Superior temporal gyrus (tissue), 1 donor: ENCODE measurements around the gene STPG1.

Experiments
- DNase-seq: peaks from one replicate; pipeline ENCODE4 v3.0.0-alpha.2; 2016; ENCODE audit errors: extremely low spot score

The STPG1 gene

DNA sequence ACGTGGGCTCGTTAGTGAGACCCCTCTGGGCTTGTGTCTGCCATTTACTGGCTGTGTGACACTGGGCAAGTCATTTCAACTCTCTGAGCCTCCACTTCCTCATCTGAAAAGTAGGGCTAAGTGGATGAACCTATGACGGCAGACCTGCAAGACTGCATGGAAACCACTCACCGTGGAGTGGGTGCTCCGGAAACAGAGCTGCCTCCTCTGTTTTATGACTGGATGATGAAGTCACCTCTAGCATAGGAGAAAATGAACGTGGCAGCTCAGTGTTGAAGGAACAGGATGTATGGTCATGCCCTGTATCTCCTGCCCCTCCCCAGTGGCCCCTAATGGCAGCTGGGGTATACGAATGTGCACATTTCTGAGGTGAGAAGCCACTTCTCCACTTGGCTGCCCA lies 40.5 kb downstream of the STPG1 start:
- no peak for DNase-seq

GRCh38 chr1:24369801-24370200 lies 43.8 kb downstream of the STPG1 start:
- no peak for DNase-seq

GRCh38 chr1:24369199-24369598 lies 44.4 kb downstream of the STPG1 start:
- no peak for DNase-seq

- DNase-seq = no peak
Observed at GRCh38 chr1:24366707-24367106, 46.9 kb downstream of the STPG1 start.

GRCh38 chr1:24364975-24365678 lies 48.5 kb downstream of the STPG1 start:
- DNase-seq = no peak

- no peak for DNase-seq
Observed at GRCh38 chr1:24364605-24364974, 49.0 kb downstream of the STPG1 start.

- no peak for DNase-seq
Observed at GRCh38 chr1:24363994-24364393, 49.6 kb downstream of the STPG1 start.

- no peak for DNase-seq
Observed at GRCh38 chr1:24362982-24363614, 50.5 kb downstream of the STPG1 start.

- no peak for DNase-seq
Observed at GRCh38 chr1:24362396-24362795, 51.2 kb downstream of the STPG1 start.

DNA sequence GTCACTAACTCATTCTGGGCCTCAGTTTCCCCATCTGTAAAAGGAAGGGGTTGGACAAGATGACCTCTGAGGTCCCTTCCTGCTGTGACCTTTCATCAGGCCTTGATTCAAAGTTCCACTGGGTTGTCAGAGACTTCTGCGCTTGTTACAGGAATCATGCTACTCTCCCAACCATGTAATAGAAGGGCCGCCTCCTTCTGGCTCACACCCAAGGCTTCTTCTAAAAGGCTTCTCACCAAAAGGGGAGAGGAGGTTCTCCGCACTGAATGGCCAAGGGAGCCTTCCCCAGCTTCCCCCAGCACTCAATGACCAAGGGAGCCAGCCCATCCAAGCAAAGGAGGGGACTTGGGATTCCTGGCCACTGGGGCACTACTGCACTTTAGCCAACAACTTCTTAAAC lies 51.8 kb downstream of the STPG1 start:
- no peak for DNase-seq

DNA sequence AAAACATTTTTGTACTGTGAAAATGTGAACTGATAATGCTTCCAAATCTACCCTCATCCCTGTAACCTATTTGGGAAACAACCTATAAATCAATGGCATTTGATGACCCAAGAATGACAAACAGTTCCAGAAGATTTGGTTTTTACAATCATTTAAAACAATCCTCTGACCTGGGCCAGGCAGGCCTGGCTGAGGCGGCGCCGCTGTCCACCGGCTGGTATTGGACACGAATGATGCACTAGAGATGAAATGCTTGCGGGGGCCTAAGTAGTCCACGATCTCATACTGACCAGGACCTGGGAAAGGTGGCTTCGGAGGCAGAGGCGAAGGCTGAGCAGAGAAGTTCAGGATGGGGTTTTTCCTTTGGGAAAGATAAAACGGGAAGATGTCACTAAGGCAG lies 52.9 kb downstream of the STPG1 start:
- DNase-seq = no peak

GRCh38 chr1:24357038-24357437 lies 56.5 kb downstream of the STPG1 start:
- DNase-seq = no peak

DNA sequence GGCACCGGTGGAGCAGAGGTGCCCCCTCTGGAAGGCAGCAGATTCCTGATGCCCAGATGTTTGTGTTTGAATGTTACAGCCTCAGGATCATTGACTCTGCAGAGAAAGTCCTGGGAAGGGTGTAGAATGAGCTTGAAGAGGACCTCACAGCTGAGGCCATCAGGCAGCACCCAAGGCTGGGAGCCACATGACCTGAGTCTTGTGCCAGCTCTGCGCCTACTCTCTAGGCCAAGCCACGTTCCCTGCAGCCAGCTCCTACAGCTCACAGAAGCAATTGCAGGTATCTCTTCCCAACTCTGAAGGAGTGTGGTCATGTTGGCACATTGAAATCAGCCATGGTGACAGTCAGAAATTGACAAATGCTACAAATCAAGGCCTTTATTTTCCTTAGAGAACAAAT lies 58.1 kb downstream of the STPG1 start:
- DNase-seq = no peak

- no peak for DNase-seq
Observed at GRCh38 chr1:24353292-24353891, 60.2 kb downstream of the STPG1 start.

DNA sequence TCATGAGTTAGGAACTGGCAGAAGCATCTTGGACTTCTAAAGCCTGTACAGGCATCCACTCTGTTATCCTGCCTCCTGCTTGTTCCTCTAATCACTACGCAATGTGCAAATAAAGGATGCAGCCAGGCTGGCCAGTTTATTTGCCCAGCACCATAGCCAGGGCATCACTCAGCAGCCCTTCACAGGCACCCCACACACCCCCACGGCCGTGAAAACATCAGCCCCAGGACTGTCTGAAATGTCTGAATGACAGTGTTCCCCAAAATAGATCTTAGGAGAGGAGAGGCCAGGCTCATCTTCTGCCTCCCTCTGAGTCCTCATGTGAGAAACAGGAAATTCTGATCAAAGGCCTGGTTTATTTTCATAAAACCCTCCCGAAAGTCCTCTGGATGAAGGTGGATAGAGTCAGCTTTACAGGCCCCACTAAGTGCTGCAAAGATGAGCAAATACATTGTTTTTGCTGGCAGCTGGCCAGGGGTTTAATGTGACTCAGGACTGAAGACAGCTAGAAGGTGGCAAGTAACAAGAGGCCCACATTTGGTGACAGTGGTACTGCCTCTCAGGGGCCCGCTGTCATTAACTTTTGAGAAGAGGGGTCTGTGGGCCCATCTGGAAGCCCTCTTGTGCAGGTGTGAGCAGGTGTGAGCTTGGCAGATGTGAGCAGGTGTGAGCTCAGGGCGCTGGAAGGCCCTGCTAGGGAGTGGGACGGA lies 61.5 kb downstream of the STPG1 start:
- DNase-seq = no peak

- no peak for DNase-seq
Observed at GRCh38 chr1:24351247-24351646, 62.3 kb downstream of the STPG1 start.

DNA sequence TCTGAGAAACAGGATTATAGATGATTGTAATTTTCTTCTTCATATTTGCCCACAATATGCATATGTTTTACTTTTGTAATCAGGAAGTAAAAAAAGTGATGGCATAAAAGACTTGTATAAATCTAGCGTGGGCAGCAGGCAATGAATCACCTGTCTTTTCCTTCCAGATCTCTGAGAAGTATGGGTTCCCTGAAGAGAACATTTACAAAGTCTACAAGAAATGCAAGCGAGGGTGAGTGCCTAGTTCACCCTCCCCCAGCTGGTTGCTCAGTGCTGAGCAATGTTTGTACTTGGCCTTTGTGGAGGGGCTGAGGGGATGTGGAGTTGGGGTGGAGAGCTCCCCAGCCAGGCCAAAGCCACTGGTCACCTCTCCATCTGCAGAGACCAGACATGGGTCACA lies 63.7 kb downstream of the STPG1 start:
- DNase-seq = no peak

GRCh38 chr1:24348196-24348595 lies 65.4 kb downstream of the STPG1 start:
- no peak for DNase-seq

DNA sequence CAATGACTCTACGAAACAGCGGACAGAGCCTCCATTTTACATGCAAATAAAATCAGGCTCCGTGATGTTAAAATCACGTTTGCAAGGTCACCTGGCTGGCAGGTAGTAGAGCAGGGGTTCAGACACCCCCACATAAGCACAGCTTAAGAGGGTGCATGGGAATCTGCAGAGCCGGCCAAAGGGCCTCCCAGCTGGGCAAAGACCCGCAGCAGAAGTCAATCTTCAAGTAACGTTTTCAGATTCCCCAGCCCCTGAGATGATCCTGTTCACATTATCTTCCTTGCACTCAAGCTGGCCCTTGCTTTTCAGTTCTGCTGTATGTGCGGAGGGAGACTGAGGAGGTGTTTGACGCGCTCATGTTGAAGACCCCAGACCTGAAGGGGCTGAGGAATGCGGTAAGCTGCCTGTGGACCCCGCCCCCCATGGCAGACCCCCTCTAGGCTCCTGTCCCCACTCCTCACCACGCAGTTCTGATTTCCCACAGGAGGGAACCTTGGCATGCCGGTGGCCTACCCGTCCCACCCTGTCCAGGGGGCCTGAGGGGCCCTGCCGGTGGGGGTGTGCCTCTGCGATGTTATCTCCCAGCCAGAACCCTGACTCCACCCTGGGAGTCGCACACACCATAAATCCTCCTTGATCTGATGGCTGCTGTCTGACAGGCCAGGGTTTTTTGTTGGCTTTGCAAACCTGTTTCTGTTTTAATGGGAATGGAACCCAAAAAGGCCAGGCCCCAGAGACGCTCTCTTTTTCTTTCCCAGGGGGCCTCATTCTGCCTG lies 66.2 kb downstream of the STPG1 start:
- no peak for DNase-seq

DNA sequence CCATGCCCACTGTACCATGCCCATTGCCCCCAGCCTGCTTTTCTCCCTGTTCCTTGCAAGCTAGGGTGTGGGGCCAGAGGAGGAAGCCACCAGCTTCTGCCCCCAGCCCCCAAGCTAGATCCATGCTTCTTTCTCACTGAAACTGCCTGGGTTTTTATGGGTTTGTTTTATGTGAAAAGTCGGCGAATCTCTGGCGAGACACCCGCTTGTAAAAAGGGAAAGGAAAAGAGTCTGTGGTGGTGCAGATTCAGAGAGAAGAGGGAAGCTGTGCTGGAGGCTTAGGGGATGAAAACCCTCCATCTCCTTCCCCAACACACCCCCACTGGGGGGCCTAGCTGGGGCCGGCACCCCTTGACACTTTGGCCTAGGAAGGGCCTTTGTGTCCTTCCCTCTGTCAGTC lies 68.2 kb downstream of the STPG1 start:
- DNase-seq = no peak

GRCh38 chr1:24344090-24344742 lies 69.4 kb downstream of the STPG1 start:
- DNase-seq = no peak
